GM18858 (cell line): ENCODE results near the gene PDE4D.
"Not testable (repeated sequence)": the region's sequence is repeated elsewhere in the genome, so short reads cannot be mapped to it uniquely, and the experiment has no call there.

Source experiments
- ATAC-seq: cut with Tn5 transposase; IDR thresholded peaks from one replicate; pipeline ENCODE4 v1.9.1; 2021; ENCODE audit not compliant: unreplicated experiment

PDE4D gene

GRCh38 chr5:59711310-59711709 is 182.2 kb downstream of the PDE4D start:
- ATAC-seq: no peak

- ATAC-seq: no peak
These were observed 183.7 kb downstream of the PDE4D start for GRCh38 chr5:59709846-59710245.

- ATAC-seq: no peak
These were observed 184.1 kb downstream of the PDE4D start for GRCh38 chr5:59709346-59709821.

- ATAC-seq: no peak
These were observed 188.6 kb downstream of the PDE4D start for GRCh38 chr5:59704936-59705335.

GRCh38 chr5:59703789-59704188 is 189.7 kb downstream of the PDE4D start:
- no peak for ATAC-seq

- no peak for ATAC-seq
These were observed 195.0 kb downstream of the PDE4D start for GRCh38 chr5:59698207-59699178.

- no peak for ATAC-seq
These were observed 199.1 kb downstream of the PDE4D start for GRCh38 chr5:59694411-59694810.

GRCh38 chr5:59693492-59694309 is 199.8 kb downstream of the PDE4D start:
- no peak for ATAC-seq

GRCh38 chr5:59685793-59686192 is 207.7 kb downstream of the PDE4D start:
- ATAC-seq: peak; percentile 59

- ATAC-seq: no peak
These were observed 208.4 kb downstream of the PDE4D start for GRCh38 chr5:59685191-59685530.

- ATAC-seq: peak; percentile 59
These were observed 208.9 kb downstream of the PDE4D start for GRCh38 chr5:59684388-59685190.

GRCh38 chr5:59683311-59683710 is 210.2 kb downstream of the PDE4D start:
- no peak for ATAC-seq

GRCh38 chr5:59682542-59682941 is 211.0 kb downstream of the PDE4D start:
- no peak for ATAC-seq

GRCh38 chr5:59678943-59679342 is 214.6 kb downstream of the PDE4D start:
- ATAC-seq: no peak

- ATAC-seq: no peak
These were observed 218.8 kb downstream of the PDE4D start for GRCh38 chr5:59674763-59675162.

GRCh38 chr5:59673438-59674058 is 220.0 kb downstream of the PDE4D start:
- no peak for ATAC-seq

- no peak for ATAC-seq
These were observed 227.0 kb downstream of the PDE4D start for GRCh38 chr5:59666440-59667068.

GRCh38 chr5:59665832-59666203 is 227.7 kb downstream of the PDE4D start:
- ATAC-seq: not testable (repeated sequence)

- no peak for ATAC-seq
These were observed 228.3 kb downstream of the PDE4D start for GRCh38 chr5:59665086-59665831.
